Skeletal muscle satellite cell (primary cell): ENCODE results near the gene STAG1.
"Not testable (repeated sequence)": the region's sequence is repeated elsewhere in the genome, so short reads cannot be mapped to it uniquely, and the experiment has no call there.

Source experiments
- H3K27me3 ChIP-seq: 2 replicates; pipeline ENCODE4 v1.7.0; 2013; ENCODE audit warnings: low read length; ENCODE audit not compliant: control insufficient read depth, insufficient read depth
- H3K36me3 ChIP-seq: 2 replicates; pipeline ENCODE4 v1.7.0; 2013; ENCODE audit warnings: mild to moderate bottlenecking, control low read depth, low read length; ENCODE audit not compliant: insufficient read depth
- H3K4me1 ChIP-seq: 2 replicates; pipeline ENCODE4 v1.7.0; 2013; ENCODE audit warnings: low read length; ENCODE audit not compliant: control insufficient read depth, insufficient read depth
- H3K4me2 ChIP-seq: 2 replicates; pipeline ENCODE4 v1.7.0; 2013; ENCODE audit warnings: mild to moderate bottlenecking, low read length
- H3K4me3 ChIP-seq: 2 replicates; pipeline ENCODE4 v1.7.0; 2013; ENCODE audit warnings: low read length
- H3K9ac ChIP-seq: 2 replicates; pipeline ENCODE4 v1.7.0; 2013; ENCODE audit warnings: mild to moderate bottlenecking, low read depth, low read length, moderate library complexity
- H3K9me3 ChIP-seq: replicated peaks from 2 replicates; pipeline ENCODE4 v1.7.0; 2013; ENCODE audit warnings: mild to moderate bottlenecking, control low read depth, low read length

The STAG1 gene

DNA sequence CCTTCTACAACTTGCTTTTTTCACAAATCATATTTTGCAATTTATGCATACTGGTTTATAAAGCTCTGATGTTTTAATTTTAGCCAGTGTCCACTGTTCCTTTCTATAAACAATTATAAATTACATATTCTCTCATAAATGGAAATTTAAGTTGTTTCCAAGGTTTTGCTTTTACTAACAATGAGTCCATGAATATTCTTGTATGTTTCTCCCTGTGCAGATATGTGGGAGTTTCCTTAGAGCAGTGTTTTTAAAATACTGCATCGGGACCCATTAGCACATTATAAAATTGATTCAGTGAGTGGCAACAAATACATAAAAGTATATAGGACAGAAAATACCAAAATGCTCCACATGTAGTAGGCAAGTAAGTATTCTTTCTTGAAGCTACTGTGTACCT, 266.4 kb downstream of the STAG1 start:
- Histone ChIP-seq H3K4me1 (no peaks in the 10 kb centered on the region), H3K9me3 (no peaks in the 10 kb centered on the region), H3K9ac (no peak overlapping the region), H3K27me3 (no peaks in the 10 kb centered on the region), H3K4me2 (no peak overlapping the region), H3K4me3 (no peak overlapping the region), H3K36me3 (peaks cover 8% of the 10 kb centered on the region)

DNA sequence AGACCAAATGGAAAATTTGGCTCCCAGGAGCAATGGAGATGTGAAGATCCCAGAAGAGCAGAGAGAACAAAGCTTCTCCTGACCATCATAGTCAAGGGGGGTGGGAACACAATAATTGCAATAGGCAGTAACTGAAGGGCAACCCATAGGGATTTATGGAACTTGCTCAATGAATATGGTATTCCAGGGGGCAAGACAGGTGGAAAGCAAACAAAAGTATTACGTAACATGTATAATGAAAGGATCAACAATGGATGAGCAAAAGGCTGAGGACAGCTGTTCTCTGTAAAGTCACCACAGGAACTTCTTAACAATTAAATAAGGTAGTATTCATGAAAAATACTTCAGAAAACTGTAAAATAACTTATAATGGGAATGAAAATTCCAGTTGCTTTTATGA, 275.9 kb downstream of the STAG1 start:
- Histone ChIP-seq H3K36me3 (peaks cover 8% of the 10 kb centered on the region), H3K27me3 (no peaks in the 10 kb centered on the region), H3K4me3 (no peak overlapping the region), H3K9ac (no peak overlapping the region), H3K9me3 (no peaks in the 10 kb centered on the region), H3K4me2 (no peak overlapping the region), H3K4me1 (no peaks in the 10 kb centered on the region)

GRCh38 chr3:136474876-136475275, 277.3 kb downstream of the STAG1 start:
- H3K4me1 ChIP-seq, H3K4me3 ChIP-seq, H3K27me3 ChIP-seq, H3K9me3 ChIP-seq, H3K36me3 ChIP-seq, H3K4me2 ChIP-seq, H3K9ac ChIP-seq: not testable (repeated sequence)

- peak overlapping the region; percentile 34 for H3K9ac ChIP-seq
- peak overlapping the region; percentile 26 for H3K4me2 ChIP-seq
- no peaks in the 10 kb centered on the region for H3K9me3 ChIP-seq
- no peaks in the 10 kb centered on the region for H3K27me3 ChIP-seq
- H3K36me3 ChIP-seq = peaks cover 8% of the 10 kb centered on the region
- no peak overlapping the region for H3K4me3 ChIP-seq
- H3K4me1 ChIP-seq = no peaks in the 10 kb centered on the region
These were observed 278.4 kb downstream of the STAG1 start for GRCh38 chr3:136473716-136474326.

GRCh38 chr3:136465296-136465695, 286.9 kb downstream of the STAG1 start:
- peaks cover 3% of the 10 kb centered on the region for H3K4me1 ChIP-seq
- no peak overlapping the region for H3K9ac ChIP-seq
- H3K4me3 ChIP-seq = no peak overlapping the region
- H3K4me2 ChIP-seq = no peak overlapping the region
- no peaks in the 10 kb centered on the region for H3K27me3 ChIP-seq
- H3K9me3 ChIP-seq = no peaks in the 10 kb centered on the region
- H3K36me3 ChIP-seq = no peaks in the 10 kb centered on the region

DNA sequence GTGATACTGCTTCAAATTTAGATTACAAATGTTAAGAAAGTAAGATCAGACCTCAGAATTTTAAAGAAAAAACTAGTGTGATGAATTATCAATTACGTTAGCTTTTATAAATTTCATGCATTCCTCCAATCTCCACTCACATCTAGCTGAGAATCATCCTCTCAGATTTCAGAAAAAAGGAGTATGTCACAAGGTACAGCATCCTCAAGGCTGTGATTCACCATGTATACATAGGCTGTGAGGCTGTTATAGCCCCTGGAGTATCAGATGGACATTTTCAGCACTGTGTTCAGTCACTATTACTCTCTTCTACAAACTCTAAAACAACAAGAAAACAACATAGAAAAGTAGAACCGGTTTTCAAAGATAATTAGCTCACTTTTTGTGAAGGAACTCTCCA, 287.7 kb downstream of the STAG1 start:
- Histone ChIP-seq H3K4me2 (peak overlapping the region; percentile 60), H3K9me3 (no peaks in the 10 kb centered on the region), H3K4me1 (peaks cover 3% of the 10 kb centered on the region), H3K27me3 (no peaks in the 10 kb centered on the region), H3K9ac (peak overlapping the region; percentile 61), H3K36me3 (no peaks in the 10 kb centered on the region), H3K4me3 (no peak overlapping the region)

DNA sequence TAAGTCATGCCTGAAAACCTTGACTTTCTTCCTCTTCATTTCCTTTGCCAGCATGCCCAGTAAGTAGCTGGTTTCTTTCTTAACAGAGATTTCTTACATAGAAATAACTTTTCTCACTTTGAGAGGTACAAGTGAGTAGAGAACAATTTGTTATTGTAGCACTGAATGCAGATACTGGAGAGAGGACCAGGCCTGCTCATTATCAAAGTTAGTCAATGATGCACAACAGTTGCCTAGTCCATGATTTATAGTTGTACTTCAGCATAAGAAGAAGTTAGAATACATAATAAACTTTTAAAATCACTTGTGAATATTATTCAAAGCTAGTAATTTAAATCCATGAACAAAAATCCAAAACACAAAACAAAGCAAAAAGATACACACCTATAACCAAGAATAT, 289.0 kb downstream of the STAG1 start:
- no peaks in the 10 kb centered on the region for H3K9me3 ChIP-seq
- peaks cover 3% of the 10 kb centered on the region for H3K4me1 ChIP-seq
- no peak overlapping the region for H3K4me3 ChIP-seq
- H3K9ac ChIP-seq = no peak overlapping the region
- H3K36me3 ChIP-seq = no peaks in the 10 kb centered on the region
- H3K4me2 ChIP-seq = no peak overlapping the region
- no peaks in the 10 kb centered on the region for H3K27me3 ChIP-seq

GRCh38 chr3:136457793-136458192, 294.4 kb downstream of the STAG1 start:
- Histone ChIP-seq H3K4me2 (no peak overlapping the region), H3K36me3 (peaks cover 20% of the 10 kb centered on the region), H3K9me3 (peaks cover 24% of the 10 kb centered on the region), H3K4me1 (no peaks in the 10 kb centered on the region), H3K27me3 (no peaks in the 10 kb centered on the region), H3K9ac (no peak overlapping the region), H3K4me3 (no peak overlapping the region)

- H3K4me3 ChIP-seq = no peak overlapping the region
These were observed 296.0 kb downstream of the STAG1 start for GRCh38 chr3:136456196-136456595.

DNA sequence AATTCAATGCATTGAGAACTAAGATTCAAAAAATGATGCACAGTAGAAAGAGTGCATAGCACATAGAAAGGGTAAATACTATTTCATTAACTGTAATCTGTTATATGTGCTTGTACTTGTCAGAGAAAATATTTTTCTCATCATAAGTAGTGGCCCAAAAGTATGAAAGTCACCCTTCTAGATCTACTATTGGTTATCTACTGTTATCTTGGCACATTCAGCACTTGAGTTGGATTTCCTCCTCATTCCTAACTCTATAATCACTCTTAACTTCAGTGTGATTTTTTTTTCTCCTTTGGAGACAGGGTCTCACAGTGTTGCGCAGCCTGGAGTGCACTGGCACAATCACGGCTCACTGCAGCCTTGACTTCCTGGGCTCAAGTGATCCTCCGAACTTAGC, 307.6 kb downstream of the STAG1 start:
- no peak overlapping the region for H3K4me3 ChIP-seq
- no peak overlapping the region for H3K9ac ChIP-seq
- H3K27me3 ChIP-seq = no peaks in the 10 kb centered on the region
- peaks cover 7% of the 10 kb centered on the region for H3K36me3 ChIP-seq
- H3K4me2 ChIP-seq = no peak overlapping the region
- no peaks in the 10 kb centered on the region for H3K9me3 ChIP-seq
- no peaks in the 10 kb centered on the region for H3K4me1 ChIP-seq

More at GRCh38 chr3:136456196-136456595, 296.0 kb downstream of the STAG1 start:
- Histone ChIP-seq H3K9ac (no peak overlapping the region), H3K4me1 (no peaks in the 10 kb centered on the region), H3K27me3 (no peaks in the 10 kb centered on the region), H3K4me2 (no peak overlapping the region), H3K36me3 (peaks cover 20% of the 10 kb centered on the region), H3K9me3 (peaks cover 24% of the 10 kb centered on the region)

DNA sequence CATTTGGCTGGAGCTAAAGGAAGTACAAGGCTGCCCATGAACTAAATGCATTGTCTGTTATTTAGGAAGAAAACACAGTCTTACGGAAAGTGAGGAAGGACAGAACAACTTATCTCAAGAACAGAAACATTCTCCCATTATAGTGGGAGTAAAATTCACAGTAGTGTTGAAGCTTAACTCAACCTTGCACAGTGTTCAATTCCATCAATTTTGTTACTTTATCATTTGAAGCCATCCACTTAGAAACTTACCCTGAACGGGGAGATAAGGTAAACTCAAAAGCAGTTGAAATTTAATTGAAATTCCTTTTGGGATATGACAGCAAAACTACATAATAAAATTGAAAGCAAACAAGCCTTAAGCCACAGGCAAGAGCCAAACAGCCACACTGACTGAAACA, 315.1 kb downstream of the STAG1 start:
- Histone ChIP-seq H3K9me3 (no peaks in the 10 kb centered on the region), H3K4me2 (no peak overlapping the region), H3K36me3 (peaks cover 7% of the 10 kb centered on the region), H3K4me3 (no peak overlapping the region), H3K4me1 (no peaks in the 10 kb centered on the region), H3K27me3 (no peaks in the 10 kb centered on the region), H3K9ac (no peak overlapping the region)

DNA sequence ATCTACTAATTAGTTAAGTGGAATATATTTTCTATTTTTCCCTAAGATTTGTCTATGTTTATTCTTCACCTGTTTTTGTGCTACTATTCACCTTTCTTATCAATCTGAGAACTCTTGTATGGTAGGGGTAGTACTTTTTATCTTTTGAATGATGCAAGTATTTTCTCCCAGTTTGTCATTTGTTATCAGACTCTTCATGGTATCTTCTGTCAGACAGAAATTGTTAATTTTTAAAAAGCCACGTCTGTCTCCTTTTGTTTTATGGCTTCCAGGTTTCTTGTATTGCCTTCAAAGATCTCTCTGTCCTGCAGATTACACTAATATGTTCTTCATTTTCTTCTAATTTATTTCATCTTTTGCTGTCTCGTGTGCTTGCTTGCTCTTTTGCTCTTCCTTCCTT, 317.7 kb downstream of the STAG1 start:
- Histone ChIP-seq H3K4me3 (no peak overlapping the region), H3K9me3 (no peaks in the 10 kb centered on the region), H3K4me1 (no peaks in the 10 kb centered on the region), H3K27me3 (no peaks in the 10 kb centered on the region), H3K9ac (no peak overlapping the region), H3K36me3 (no peaks in the 10 kb centered on the region), H3K4me2 (no peak overlapping the region)
